A673 (cell line): Measurements from ENCODE around the gene PACS1. TPM values are rescaled to one million over a fixed set of nuclear protein-coding genes. Genes with fewer than 3 reads are reported as not detected.

Experiments
- BruUV-seq: library from RNA; stranded (reverse); fragments of 400-500 nt; replicated peaks from 2 replicates; lab custom pipeline; 2021; lab: Mats Ljungman, UMichigan
- CTCF ChIA-PET: fragments of 300-600 bp; sonication (Branson Sonifier 250); formaldehyde crosslinking; loops from one replicate; lab custom pipeline; 2022; ENCODE audit warnings: antibody characterized with exemption; lab: Charles Lee
- POLR2A ChIA-PET: fragments of 300-600 bp; sonication (Branson Sonifier 250); formaldehyde crosslinking; loops from one replicate; lab custom pipeline; 2022; ENCODE audit warnings: antibody characterized with exemption; ENCODE audit not compliant: low non-redundant PET; lab: Charles Lee
- DNase-seq: peaks from one replicate; pipeline ENCODE4 v3.0.0-alpha.2; 2015; ENCODE audit warnings: low spot score
- H3K27ac ChIP-seq: fragments of 200-600 bp; sonication (generic); 2 replicates; pipeline ENCODE4 v1.5.1; 2016; ENCODE audit warnings: mixed run types, low read depth, mild to moderate bottlenecking, mixed read lengths, antibody characterized with exemption, low read length; ENCODE audit not compliant: poor library complexity, severe bottlenecking
- H3K27me3 ChIP-seq: fragments of 200-600 bp; sonication (generic); replicated peaks from 2 replicates; pipeline ENCODE4 v1.6.1; 2017; ENCODE audit warnings: mixed run types, low read depth, mild to moderate bottlenecking, mixed read lengths, antibody characterized with exemption, low read length; ENCODE audit not compliant: insufficient read depth, poor library complexity
- H3K36me3 ChIP-seq: fragments of 200-600 bp; sonication (generic); 2 replicates; pipeline ENCODE4 v1.6.1; 2016; ENCODE audit warnings: mixed run types, mild to moderate bottlenecking, mixed read lengths, antibody characterized with exemption, low read length; ENCODE audit not compliant: insufficient read depth, poor library complexity, severe bottlenecking
- H3K4me1 ChIP-seq: fragments of 200-600 bp; sonication (generic); 2 replicates; pipeline ENCODE4 v1.6.1; 2017; ENCODE audit warnings: mixed run types, mild to moderate bottlenecking, mixed read lengths, antibody characterized with exemption, low read length; ENCODE audit not compliant: insufficient read depth, poor library complexity, severe bottlenecking
- H3K4me3 ChIP-seq: fragments of 200-600 bp; sonication (generic); 2 replicates; pipeline ENCODE4 v1.5.1; 2016; ENCODE audit warnings: low read depth, mixed run types, mild to moderate bottlenecking, mixed read lengths, low read length; ENCODE audit not compliant: poor library complexity, severe bottlenecking
- H3K9me3 ChIP-seq: fragments of 200-600 bp; sonication (generic); 2 replicates; pipeline ENCODE4 v1.6.1; 2016; ENCODE audit warnings: mixed run types, low read depth, mild to moderate bottlenecking, mixed read lengths, antibody characterized with exemption, low read length; ENCODE audit not compliant: poor library complexity, severe bottlenecking
- EZH2 ChIP-seq: fragments of 200-600 bp; sonication (generic); IDR thresholded peaks from 2 replicates; pipeline ENCODE4 v1.6.1; 2017; ENCODE audit warnings: borderline replicate concordance, low read depth, mild to moderate bottlenecking, mixed read lengths, antibody characterized with exemption, low read length; ENCODE audit not compliant: poor library complexity, severe bottlenecking
- intact Hi-C: fragments of 100-400 bp; cut with micrococcal nuclease; formaldehyde crosslinking; loops from one replicate; pipeline ENCODE4 v1.10.0; 2022; ENCODE audit not compliant: unreplicated experiment
- total RNA-seq: library from RNA; stranded (reverse); gene quantifications from 2 replicates; pipeline ENCODE4 v1.2.3, GENCODE V29; 2021
- TF ChIP-seq, protein P1 (sequence below): fragments of 300-800, 200-600 bp; sonication (generic); conservative IDR thresholded peaks from 2 replicates; pipeline ENCODE4 v1.5.1; 2017; ENCODE audit warnings: low read depth, mild to moderate bottlenecking, antibody characterized with exemption, low read length, moderate library complexity, mixed read lengths

The PACS1 gene
- total RNA-seq, 1 experiment from 2014 or later: 75.7 TPM

DNA sequence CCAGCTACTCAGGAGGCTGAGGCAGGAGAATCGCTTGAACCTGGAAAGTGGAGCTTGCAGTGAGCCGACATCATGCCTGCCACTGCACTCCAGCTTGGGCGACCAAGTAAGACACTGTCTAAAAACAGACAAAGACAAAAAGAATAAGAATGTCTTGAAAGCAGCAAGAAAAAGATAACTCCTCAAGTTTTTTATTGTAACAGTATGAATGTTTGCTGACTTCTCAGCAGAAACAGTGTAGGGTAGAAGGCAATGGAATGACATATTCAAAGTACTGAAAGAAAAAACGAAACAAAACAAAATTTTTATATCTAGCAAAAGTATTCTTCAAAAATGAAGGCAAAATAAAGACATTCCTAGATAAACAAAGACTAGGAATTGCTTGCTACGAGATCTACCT lies 76.9 kb downstream of the PACS1 start:
- no TSS peak for BruUV-seq
- POLR2A ChIA-PET: no interaction called here
- no peak for DNase-seq
- CTCF ChIA-PET: no interaction called here
- H3K4me1 ChIP-seq: peaks cover 15% of the 10 kb centered on the region
- H3K36me3 ChIP-seq: no peaks in the 10 kb centered on the region
- no peaks in the 10 kb centered on the region for H3K27me3 ChIP-seq
- H3K4me3 ChIP-seq: no peak overlapping the region
- H3K27ac ChIP-seq: no peak overlapping the region
- intact Hi-C loops: no loop called here
- peaks cover 14% of the 10 kb centered on the region for H3K9me3 ChIP-seq
- no peak for TF ChIP-seq EZH2
- TF ChIP-seq, protein P1, sequence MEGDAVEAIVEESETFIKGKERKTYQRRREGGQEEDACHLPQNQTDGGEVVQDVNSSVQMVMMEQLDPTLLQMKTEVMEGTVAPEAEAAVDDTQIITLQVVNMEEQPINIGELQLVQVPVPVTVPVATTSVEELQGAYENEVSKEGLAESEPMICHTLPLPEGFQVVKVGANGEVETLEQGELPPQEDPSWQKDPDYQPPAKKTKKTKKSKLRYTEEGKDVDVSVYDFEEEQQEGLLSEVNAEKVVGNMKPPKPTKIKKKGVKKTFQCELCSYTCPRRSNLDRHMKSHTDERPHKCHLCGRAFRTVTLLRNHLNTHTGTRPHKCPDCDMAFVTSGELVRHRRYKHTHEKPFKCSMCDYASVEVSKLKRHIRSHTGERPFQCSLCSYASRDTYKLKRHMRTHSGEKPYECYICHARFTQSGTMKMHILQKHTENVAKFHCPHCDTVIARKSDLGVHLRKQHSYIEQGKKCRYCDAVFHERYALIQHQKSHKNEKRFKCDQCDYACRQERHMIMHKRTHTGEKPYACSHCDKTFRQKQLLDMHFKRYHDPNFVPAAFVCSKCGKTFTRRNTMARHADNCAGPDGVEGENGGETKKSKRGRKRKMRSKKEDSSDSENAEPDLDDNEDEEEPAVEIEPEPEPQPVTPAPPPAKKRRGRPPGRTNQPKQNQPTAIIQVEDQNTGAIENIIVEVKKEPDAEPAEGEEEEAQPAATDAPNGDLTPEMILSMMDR: no peak

DNA sequence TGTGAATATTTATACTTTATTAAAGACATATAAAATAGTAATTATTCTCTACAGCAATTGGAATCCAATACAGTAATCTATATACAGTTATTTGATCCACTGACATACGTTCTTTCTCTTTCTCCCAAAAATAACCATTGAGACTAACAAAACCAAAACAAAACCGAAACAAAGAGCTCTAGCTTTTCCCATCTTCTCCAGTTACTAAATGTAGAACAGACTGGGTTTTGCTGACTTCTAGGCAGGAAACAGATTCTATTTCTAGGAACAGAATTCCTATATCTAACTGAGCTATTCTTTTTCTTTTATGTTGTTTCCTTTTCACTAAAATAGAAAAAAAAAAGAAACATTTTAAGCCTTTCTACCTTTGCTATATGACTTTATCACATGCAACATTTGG lies 80.1 kb downstream of the PACS1 start:
- H3K4me3 ChIP-seq: no peak overlapping the region
- no peaks in the 10 kb centered on the region for H3K27me3 ChIP-seq
- H3K9me3 ChIP-seq: peaks cover 14% of the 10 kb centered on the region
- no peak for DNase-seq
- peaks cover 15% of the 10 kb centered on the region for H3K4me1 ChIP-seq
- POLR2A ChIA-PET: no interaction called here
- CTCF ChIA-PET: no interaction called here
- intact Hi-C loops: no loop called here
- H3K27ac ChIP-seq: no peak overlapping the region
- no peaks in the 10 kb centered on the region for H3K36me3 ChIP-seq
- TF ChIP-seq, protein P1: no peak
- no peak for TF ChIP-seq EZH2
- no TSS peak for BruUV-seq

DNA sequence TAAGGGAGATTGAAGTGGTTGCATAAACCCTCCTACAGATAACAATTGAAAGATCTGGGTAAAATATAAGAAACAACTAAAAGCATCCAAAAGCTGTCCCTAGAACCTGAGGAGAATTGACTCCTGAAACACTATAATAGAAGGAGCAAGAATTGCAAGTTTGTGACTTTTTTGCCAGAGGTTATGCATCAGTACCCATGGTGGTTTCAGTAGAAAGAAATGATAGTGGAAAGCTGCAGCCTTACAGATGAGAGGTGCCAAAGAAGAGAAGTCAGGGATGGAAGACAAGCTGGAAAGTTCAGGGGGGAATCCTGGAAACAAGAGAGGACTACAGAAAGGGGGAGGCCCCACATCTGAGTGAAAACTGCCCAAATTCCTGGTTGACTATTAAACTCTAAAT lies 80.7 kb downstream of the PACS1 start:
- CTCF ChIA-PET: no interaction called here
- no peak for DNase-seq
- BruUV-seq: no TSS peak
- POLR2A ChIA-PET: interaction anchor here (0.5 kb wide), 1 partner anchor 216 kb away, joined by 5 read pairs; no protein-coding TSS in a partner anchor
- intact Hi-C loops: no loop called here
- TF ChIP-seq, protein P1: no peak
- no peak for TF ChIP-seq EZH2
- Histone ChIP-seq H3K36me3 (no peaks in the 10 kb centered on the region), H3K9me3 (peaks cover 14% of the 10 kb centered on the region), H3K27ac (no peak overlapping the region), H3K27me3 (no peaks in the 10 kb centered on the region), H3K4me1 (peaks cover 15% of the 10 kb centered on the region), H3K4me3 (no peak overlapping the region)
